Ishikawa (cell line): ENCODE results near the gene B4GALT1.

Experiments used
- CEBPB ChIP-seq: IDR thresholded peaks from 2 replicates; pipeline ENCODE4 v1.6.1; 2012
- CREB1 ChIP-seq: IDR thresholded peaks from 2 replicates; pipeline ENCODE4 v1.6.1; 2012; ENCODE audit warnings: low read depth
- EGR1 ChIP-seq: IDR thresholded peaks from 2 replicates; pipeline ENCODE4 v1.6.1; 2012
- EP300 ChIP-seq: IDR thresholded peaks from 2 replicates; pipeline ENCODE4 v1.6.1; 2012; ENCODE audit warnings: borderline replicate concordance
- FOXM1 ChIP-seq: IDR thresholded peaks from 2 replicates; pipeline ENCODE4 v1.6.1; 2012; ENCODE audit warnings: low read depth, borderline replicate concordance
- NFIC ChIP-seq: IDR thresholded peaks from 2 replicates; pipeline ENCODE4 v1.6.1; 2012
- RAD21 ChIP-seq: IDR thresholded peaks from 2 replicates; pipeline ENCODE4 v1.6.1; 2012; ENCODE audit warnings: low read depth
- TAF1 ChIP-seq: IDR thresholded peaks from 2 replicates; pipeline ENCODE4 v1.6.1; 2012; ENCODE audit warnings: low read depth, mild to moderate bottlenecking
- TCF12 ChIP-seq: IDR thresholded peaks from 2 replicates; pipeline ENCODE4 v1.6.1; 2012; ENCODE audit warnings: low read depth
- TEAD4 ChIP-seq: IDR thresholded peaks from 2 replicates; pipeline ENCODE4 v1.6.1; 2012
- YY1 ChIP-seq: IDR thresholded peaks from 2 replicates; pipeline ENCODE4 v1.6.1; 2012; ENCODE audit warnings: low read depth
- ZBTB7A ChIP-seq: IDR thresholded peaks from 2 replicates; pipeline ENCODE4 v1.6.1; 2012; ENCODE audit warnings: low read depth
- TF ChIP-seq, protein P1 (sequence below): IDR thresholded peaks from 2 replicates; pipeline ENCODE4 v1.6.1; 2012
- TF ChIP-seq, protein P2 (sequence below): IDR thresholded peaks from 2 replicates; pipeline ENCODE4 v1.6.1; 2012
- TF ChIP-seq, protein P3 (sequence below): IDR thresholded peaks from 2 replicates; pipeline ENCODE4 v1.6.1; 2012; ENCODE audit warnings: low read depth, mild to moderate bottlenecking

Gene B4GALT1

DNA sequence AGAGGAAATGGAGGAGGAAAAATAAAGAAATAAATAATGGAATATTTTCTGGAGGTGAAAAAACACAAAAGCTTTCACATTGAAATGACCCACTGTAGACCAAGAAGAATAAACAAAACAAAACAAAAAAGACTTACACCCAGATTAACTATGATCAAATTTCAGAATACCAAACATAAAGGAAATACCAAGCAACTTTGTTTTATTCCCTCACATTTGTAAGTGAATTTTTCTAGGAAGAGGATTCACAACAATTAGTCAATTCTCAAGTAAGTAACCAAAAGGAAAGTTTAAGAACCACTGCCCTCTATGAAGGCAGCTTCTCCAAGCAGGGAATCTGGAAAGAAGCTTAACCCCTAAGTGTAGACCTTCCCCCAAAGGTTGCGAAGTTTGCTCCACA is 29.6 kb upstream of the B4GALT1 start:
- TF ChIP-seq CEBPB: no peak
- TF ChIP-seq, protein P1, sequence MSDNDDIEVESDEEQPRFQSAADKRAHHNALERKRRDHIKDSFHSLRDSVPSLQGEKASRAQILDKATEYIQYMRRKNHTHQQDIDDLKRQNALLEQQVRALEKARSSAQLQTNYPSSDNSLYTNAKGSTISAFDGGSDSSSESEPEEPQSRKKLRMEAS: no peak
- no peak for TF ChIP-seq TEAD4
- TF ChIP-seq, protein P2, sequence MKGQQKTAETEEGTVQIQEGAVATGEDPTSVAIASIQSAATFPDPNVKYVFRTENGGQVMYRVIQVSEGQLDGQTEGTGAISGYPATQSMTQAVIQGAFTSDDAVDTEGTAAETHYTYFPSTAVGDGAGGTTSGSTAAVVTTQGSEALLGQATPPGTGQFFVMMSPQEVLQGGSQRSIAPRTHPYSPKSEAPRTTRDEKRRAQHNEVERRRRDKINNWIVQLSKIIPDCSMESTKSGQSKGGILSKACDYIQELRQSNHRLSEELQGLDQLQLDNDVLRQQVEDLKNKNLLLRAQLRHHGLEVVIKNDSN: no peak

GRCh38 chr9:33193818-33194217 is 26.7 kb upstream of the B4GALT1 start:
- TF ChIP-seq, protein P3, sequence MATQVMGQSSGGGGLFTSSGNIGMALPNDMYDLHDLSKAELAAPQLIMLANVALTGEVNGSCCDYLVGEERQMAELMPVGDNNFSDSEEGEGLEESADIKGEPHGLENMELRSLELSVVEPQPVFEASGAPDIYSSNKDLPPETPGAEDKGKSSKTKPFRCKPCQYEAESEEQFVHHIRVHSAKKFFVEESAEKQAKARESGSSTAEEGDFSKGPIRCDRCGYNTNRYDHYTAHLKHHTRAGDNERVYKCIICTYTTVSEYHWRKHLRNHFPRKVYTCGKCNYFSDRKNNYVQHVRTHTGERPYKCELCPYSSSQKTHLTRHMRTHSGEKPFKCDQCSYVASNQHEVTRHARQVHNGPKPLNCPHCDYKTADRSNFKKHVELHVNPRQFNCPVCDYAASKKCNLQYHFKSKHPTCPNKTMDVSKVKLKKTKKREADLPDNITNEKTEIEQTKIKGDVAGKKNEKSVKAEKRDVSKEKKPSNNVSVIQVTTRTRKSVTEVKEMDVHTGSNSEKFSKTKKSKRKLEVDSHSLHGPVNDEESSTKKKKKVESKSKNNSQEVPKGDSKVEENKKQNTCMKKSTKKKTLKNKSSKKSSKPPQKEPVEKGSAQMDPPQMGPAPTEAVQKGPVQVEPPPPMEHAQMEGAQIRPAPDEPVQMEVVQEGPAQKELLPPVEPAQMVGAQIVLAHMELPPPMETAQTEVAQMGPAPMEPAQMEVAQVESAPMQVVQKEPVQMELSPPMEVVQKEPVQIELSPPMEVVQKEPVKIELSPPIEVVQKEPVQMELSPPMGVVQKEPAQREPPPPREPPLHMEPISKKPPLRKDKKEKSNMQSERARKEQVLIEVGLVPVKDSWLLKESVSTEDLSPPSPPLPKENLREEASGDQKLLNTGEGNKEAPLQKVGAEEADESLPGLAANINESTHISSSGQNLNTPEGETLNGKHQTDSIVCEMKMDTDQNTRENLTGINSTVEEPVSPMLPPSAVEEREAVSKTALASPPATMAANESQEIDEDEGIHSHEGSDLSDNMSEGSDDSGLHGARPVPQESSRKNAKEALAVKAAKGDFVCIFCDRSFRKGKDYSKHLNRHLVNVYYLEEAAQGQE: no peak
- no peak for TF ChIP-seq TCF12
- TF ChIP-seq TAF1: no peak
- TF ChIP-seq YY1: no peak
- no peak for TF ChIP-seq EGR1
- no peak for TF ChIP-seq RAD21
- TF ChIP-seq CEBPB: no peak
- no peak for TF ChIP-seq CREB1
- no peak for TF ChIP-seq NFIC
- TF ChIP-seq ZBTB7A: no peak
- TF ChIP-seq FOXM1: no peak
- TF ChIP-seq, protein P2: no peak
- TF ChIP-seq, protein P1: no peak
- no peak for TF ChIP-seq TEAD4
- no peak for TF ChIP-seq EP300

GRCh38 chr9:33192493-33193255 is 25.5 kb upstream of the B4GALT1 start:
- TF ChIP-seq, protein P2: no peak
- no peak for TF ChIP-seq TCF12
- TF ChIP-seq RAD21: no peak
- TF ChIP-seq EGR1: no peak
- no peak for TF ChIP-seq TAF1
- TF ChIP-seq FOXM1: no peak
- no peak for TF ChIP-seq NFIC
- no peak for TF ChIP-seq YY1
- TF ChIP-seq CREB1: no peak
- TF ChIP-seq CEBPB: no peak
- TF ChIP-seq, protein P1: no peak
- TF ChIP-seq, protein P3: no peak
- TF ChIP-seq EP300: no peak

- TF ChIP-seq RAD21 (no peak), CREB1 (no peak), ZBTB7A (no peak), CEBPB (no peak), NFIC (no peak), TCF12 (no peak)
- TF ChIP-seq, protein P2: no peak
- TF ChIP-seq, protein P3: no peak
These were observed 23.0 kb upstream of the B4GALT1 start for GRCh38 chr9:33190021-33190705.
